ENCODE data around the gene BTBD16. TPM values are rescaled to one million over a fixed set of nuclear protein-coding genes. Genes with fewer than 3 reads are reported as not detected.
A peak's percentile ranks its signal among the peaks of the same experiment; 100 is the strongest.

The BTBD16 gene
- total RNA-seq, 4 donors from 2014 or later = not detected

- H3K4me3 ChIP-seq = no peak overlapping the region
- WGBS, 2 donors (ENCODE audit: low coverage in 1 of 2) = 75 to 88% methylated on average over 3 of the region's 3 CpGs
- no peaks in the 10 kb centered on the region for H3K36me3 ChIP-seq
- in situ Hi-C loops (cut with MboI; ENCODE audit: low pct_ligation_motif_present in 1 of 4, low pct_unique_long_range_greater_than_20kb in 1 of 4, low sequenced_read_pairs in 3 of 4) = loop anchor here in 1 of 4 donors (10.0 kb wide), 1 partner anchor 128 kb away; no protein-coding TSS in a partner anchor
- peak overlapping the region; percentile 76 to 88 (median 80) for H3K27ac ChIP-seq
- no peaks in the 10 kb centered on the region for H3K27me3 ChIP-seq
- TF ChIP-seq EP300 (IDR thresholded peaks at IDR 0.05; ENCODE audit: low read depth) = no peak
- no peak for DNase-seq
- intact Hi-C loops (cut with DNase I; ENCODE audit: low total_unique reads) = no loop called here
- peaks cover 0 to 5% of the 10 kb centered on the region in 2 donors for H3K9me3 ChIP-seq
- H3K4me1 ChIP-seq = peaks cover 12 to 45% (median 36%) of the 10 kb centered on the region in 4 donors
Measured at GRCh38 chr10:122306744-122307143, 35.6 kb downstream of the BTBD16 start.

DNA sequence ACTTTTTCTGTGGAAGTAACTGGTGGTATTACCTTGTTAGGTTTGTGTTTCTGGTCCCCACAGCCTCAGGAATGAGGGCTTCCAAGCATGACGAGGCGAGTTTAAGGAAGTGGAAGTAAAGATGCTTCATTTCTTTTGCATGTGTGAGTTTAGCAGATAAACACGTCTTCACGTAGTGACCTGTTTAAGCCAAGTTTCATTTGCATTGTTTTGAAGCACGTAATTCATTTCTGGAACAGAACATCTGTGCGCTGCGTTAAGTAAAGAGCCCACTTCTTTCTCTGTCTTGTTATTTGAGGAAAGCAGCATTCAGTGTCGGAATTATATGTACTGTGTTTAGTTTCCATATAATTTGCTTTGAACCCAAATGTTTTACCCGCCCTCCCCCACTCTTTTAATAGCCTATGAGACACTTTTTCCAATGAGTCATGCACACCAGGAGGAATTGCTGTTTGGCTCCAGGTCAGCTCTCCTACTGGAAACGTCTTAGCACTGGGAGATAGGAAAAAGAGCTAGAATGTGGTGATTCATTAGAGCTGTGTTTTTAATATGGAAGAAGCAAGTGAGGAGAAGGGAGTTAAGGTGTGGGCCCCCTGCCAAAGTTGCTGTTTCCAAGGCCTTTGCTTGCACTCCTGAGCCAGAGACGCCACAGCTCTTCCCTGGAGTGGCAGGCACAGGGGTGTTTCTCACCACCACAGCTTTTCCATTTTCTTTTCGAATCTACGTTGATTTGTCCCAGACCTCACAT, 36.7 kb downstream of the BTBD16 start:
- peak; percentile 41 for DNase-seq
- TF ChIP-seq CTCF (IDR thresholded peaks at IDR 0.05) (no peak), POLR2AphosphoS5 (IDR thresholded peaks at IDR 0.05) (peak; percentile 70 to 83 (median 72)), EP300 (IDR thresholded peaks at IDR 0.05; ENCODE audit: low read depth) (peak; percentile 85), POLR2A (IDR thresholded peaks at IDR 0.05) (no peak)
- H3K27ac ChIP-seq = peak overlapping the region; percentile 76 to 88 (median 80)
- peaks cover 12 to 45% (median 37%) of the 10 kb centered on the region in 4 donors for H3K4me1 ChIP-seq
- no peaks in the 10 kb centered on the region for H3K36me3 ChIP-seq
- no peaks in the 10 kb centered on the region for H3K27me3 ChIP-seq
- peak overlapping the region in 1 of 4 donors; percentile 5 for H3K4me3 ChIP-seq
- in situ Hi-C loops (cut with MboI; ENCODE audit: low pct_ligation_motif_present in 1 of 4, low pct_unique_long_range_greater_than_20kb in 1 of 4, low sequenced_read_pairs in 3 of 4) = loop anchor here in 1 of 4 donors (10.0 kb wide), 1 partner anchor 127 kb away; no protein-coding TSS in a partner anchor
- peaks cover 0 to 5% of the 10 kb centered on the region in 2 donors for H3K9me3 ChIP-seq
- intact Hi-C loops (cut with DNase I; ENCODE audit: low total_unique reads) = no loop called here
- WGBS, 2 donors (ENCODE audit: low coverage in 1 of 2) = 37 to 41% methylated on average over 13 of the region's 13 CpGs

DNA sequence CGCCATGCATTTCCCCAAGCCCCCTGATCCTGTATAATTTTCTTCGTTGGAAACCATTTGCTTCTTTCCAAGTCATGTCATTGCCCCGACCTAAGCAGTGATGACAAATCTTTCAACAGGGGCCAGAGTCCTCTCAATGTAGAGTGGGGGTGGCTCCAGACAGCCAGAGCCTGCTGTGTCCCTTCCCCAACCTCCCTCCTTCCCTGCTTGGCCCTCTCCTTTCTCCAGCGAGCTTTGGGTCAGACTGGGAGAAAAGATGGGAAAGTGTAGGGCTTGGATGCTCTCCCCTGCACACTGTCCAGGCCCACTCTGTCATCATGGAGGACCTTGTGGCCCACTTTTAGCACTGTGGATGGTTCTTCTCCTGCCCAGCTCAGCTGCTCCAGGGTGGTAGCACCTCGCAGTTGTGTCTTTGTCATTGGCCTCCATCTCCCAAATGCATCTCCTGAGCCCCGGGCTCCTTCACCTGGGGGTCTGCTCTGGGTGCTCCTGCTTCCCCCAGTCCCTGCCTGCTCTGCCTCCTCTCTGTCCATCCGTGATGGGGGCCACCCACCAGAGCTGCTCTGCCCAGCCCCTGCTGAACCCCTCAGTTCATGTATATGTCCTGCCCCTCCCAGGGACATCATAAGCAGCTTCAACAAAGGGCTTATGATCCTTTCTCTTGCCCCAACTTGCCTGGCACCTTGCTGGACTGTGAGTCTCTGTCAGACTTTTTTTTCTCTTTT, 37.5 kb downstream of the BTBD16 start:
- Histone ChIP-seq H3K27me3 (no peaks in the 10 kb centered on the region), H3K27ac (peak overlapping the region; percentile 76 to 88 (median 80)), H3K4me3 (no peak overlapping the region), H3K36me3 (no peaks in the 10 kb centered on the region), H3K4me1 (peaks cover 12 to 45% (median 37%) of the 10 kb centered on the region in 4 donors), H3K9me3 (peaks cover 0 to 5% of the 10 kb centered on the region in 2 donors)
- in situ Hi-C loops (cut with MboI; ENCODE audit: low pct_ligation_motif_present in 1 of 4, low pct_unique_long_range_greater_than_20kb in 1 of 4, low sequenced_read_pairs in 3 of 4) (loop anchor here in 1 of 4 donors (10.0 kb wide), 1 partner anchor 126 kb away; no protein-coding TSS in a partner anchor), intact Hi-C loops (cut with DNase I; ENCODE audit: low total_unique reads) (no loop called here)
- 67 to 73% methylated on average over 5 to 7 of the region's 7 CpGs for WGBS, 2 donors (ENCODE audit: low coverage in 1 of 2)
- DNase-seq = no peak
- TF ChIP-seq CTCF (IDR thresholded peaks at IDR 0.05) (no peak), EP300 (IDR thresholded peaks at IDR 0.05; ENCODE audit: low read depth) (no peak), POLR2AphosphoS5 (IDR thresholded peaks at IDR 0.05) (no peak), POLR2A (IDR thresholded peaks at IDR 0.05) (no peak)

- Histone ChIP-seq H3K27me3 (no peaks in the 10 kb centered on the region), H3K9me3 (peaks cover 0 to 3% of the 10 kb centered on the region in 2 donors), H3K27ac (peak overlapping the region; percentile 76 to 88 (median 80)), H3K4me3 (no peak overlapping the region), H3K36me3 (no peaks in the 10 kb centered on the region), H3K4me1 (peaks cover 12 to 45% (median 37%) of the 10 kb centered on the region in 4 donors)
- TF ChIP-seq CTCF (IDR thresholded peaks at IDR 0.05) (peak in 3 of 5 experiments; percentile 16 to 50 (median 48)), EP300 (IDR thresholded peaks at IDR 0.05; ENCODE audit: low read depth) (no peak)
- in situ Hi-C loops (cut with MboI; ENCODE audit: low pct_ligation_motif_present in 1 of 4, low pct_unique_long_range_greater_than_20kb in 1 of 4, low sequenced_read_pairs in 3 of 4) = no loop called here
- WGBS, 2 donors (ENCODE audit: low coverage in 1 of 2) = 24 to 47% methylated on average over 2 to 18 of the region's 18 CpGs
- peak; percentile 58 for DNase-seq
- intact Hi-C loops (cut with DNase I; ENCODE audit: low total_unique reads) = loop anchor here (5.0 kb wide), 1 partner anchor 2002 kb away; no protein-coding TSS in a partner anchor
Measured at GRCh38 chr10:122310311-122311050, 39.4 kb downstream of the BTBD16 start.

Measured in transverse colon (tissue), 4 donors.